NCI-H2227 (cell line): Measurements from ENCODE around the gene MTA2.

Experiments used
- DNase-seq: peaks from one replicate; lab custom pipeline; 2025; ENCODE audit not compliant: unreplicated experiment; lab: John Stamatoyannopoulos, UW

Gene MTA2

GRCh38 chr11:62612366-62613290 is 11.0 kb upstream of the MTA2 start, which contains the start of the genes EML3 and ROM1:
TSS of gene EML3 (minus strand) at chr11:62612775. CDS start at chr11:62612457, 318 bp downstream.
TSS of gene ROM1 (plus strand) at chr11:62613257. CDS start at chr11:62613282, 25 bp downstream.
- peak; percentile 83 for DNase-seq

DNA sequence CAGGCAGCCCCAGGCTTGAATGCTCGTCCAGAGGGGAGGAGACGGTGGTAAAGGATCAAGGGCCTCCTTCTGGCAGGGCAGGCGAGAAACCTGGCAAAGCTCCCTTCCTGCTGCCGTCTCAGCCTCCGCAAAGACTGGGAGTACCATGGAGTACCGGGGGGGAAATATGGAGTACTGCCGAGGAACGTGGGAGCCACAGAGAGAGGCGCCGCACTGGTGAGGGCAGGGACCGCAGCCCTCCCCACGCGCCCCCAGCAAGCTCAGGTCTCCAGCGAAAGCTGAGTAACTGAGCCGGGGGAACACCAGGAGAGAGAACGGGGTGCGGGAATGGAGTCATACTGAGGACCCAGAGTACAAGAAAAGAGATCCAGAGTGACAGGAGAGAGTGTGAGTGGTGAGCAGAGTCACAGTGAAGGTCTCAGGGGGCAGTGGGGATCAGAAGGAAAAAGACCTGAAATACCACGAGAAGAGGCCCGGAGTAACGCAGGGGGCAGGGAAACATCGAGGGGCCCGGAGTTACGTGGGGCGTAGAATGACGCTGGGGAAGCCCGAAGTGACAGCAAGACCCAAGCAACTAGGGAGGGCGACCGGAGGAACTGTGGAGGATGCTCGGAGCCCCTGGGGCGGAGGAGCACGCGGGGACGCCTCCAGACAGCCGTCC is 10.2 kb upstream of the MTA2 start:
- peak; percentile 60 for DNase-seq

GRCh38 chr11:62610814-62611704 is 9.4 kb upstream of the MTA2 start:
- DNase-seq, result no peak

- DNase-seq, result no peak
Observed at GRCh38 chr11:62610403-62610802, 8.7 kb upstream of the MTA2 start.

- no peak for DNase-seq
Observed at GRCh38 chr11:62608776-62609175, 7.1 kb upstream of the MTA2 start.

DNA sequence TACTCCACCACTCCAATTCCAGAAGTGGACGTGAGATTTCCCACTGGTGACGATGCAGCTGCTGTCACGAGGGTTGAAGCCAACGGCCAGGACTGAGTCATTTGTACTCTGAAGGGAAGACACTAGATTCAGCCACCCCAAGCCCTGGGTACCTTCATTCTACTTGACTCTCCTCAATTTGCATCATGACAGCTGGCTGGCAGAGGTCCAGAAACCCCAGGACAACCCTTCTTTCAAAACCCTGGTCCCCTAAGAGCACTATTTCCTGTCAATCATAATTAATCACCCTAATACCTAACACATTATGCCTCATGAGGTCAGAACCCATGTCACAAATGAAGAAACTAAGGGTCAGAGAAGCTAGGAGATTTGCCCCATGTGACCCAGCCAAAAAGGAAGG is 6.0 kb upstream of the MTA2 start:
- no peak for DNase-seq

GRCh38 chr11:62605902-62606301 is 4.2 kb upstream of the MTA2 start:
- DNase-seq, result no peak

- DNase-seq, result no peak
Observed at GRCh38 chr11:62605467-62605866, 3.8 kb upstream of the MTA2 start.

GRCh38 chr11:62604460-62605120 is 2.9 kb upstream of the MTA2 start:
- DNase-seq, result peak; percentile 63

GRCh38 chr11:62603776-62604299 is 2.2 kb upstream of the MTA2 start:
- DNase-seq, result no peak

DNA sequence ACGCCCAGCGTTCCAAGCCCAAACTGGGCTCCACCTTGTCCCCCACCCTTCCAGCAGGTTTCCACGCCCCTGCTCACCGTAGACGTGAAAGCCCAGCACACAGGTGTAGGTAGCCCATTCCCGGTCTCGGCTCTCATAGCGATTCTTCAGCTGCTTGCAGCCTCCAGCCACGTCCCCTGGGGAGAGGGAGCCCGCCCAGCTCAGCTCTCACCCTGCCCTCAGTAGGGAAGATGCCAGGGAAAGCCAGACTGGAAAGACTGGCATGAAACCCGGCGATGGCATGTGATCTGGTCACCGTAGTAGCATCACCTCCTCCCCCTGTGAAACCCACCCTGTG is 1.4 kb upstream of the MTA2 start:
- DNase-seq, result no peak

- DNase-seq, result peak; percentile 80
Observed at GRCh38 chr11:62602141-62603071, 741 bp upstream of the MTA2 start.

- no peak for DNase-seq
Observed at GRCh38 chr11:62601122-62601371, 618 bp downstream of the MTA2 start.

- DNase-seq, result no peak
Observed at GRCh38 chr11:62600367-62601121, 1.1 kb downstream of the MTA2 start.

DNA sequence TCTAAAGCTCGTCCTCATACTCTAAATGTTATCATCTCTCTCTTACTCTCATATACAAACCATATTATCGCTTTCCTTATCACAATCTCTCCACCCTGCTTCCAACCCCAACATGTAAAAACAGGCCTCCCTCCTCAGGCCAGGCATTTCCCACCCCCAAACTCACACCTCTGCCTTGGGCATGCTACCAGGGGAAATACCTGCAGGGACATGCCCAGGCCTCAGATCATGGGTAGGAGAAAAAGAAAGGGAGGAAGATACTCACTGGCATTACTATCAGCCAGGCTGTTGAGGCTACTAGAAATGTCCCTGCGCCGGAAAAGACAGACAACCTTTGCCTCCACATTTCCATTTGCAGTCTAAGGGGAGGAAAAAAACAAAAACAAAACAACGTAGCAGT is 1.8 kb downstream of the MTA2 start:
- no peak for DNase-seq

- peak; percentile 99 for DNase-seq
Observed at GRCh38 chr11:62599069-62599696, 2.5 kb downstream of the MTA2 start.

DNA sequence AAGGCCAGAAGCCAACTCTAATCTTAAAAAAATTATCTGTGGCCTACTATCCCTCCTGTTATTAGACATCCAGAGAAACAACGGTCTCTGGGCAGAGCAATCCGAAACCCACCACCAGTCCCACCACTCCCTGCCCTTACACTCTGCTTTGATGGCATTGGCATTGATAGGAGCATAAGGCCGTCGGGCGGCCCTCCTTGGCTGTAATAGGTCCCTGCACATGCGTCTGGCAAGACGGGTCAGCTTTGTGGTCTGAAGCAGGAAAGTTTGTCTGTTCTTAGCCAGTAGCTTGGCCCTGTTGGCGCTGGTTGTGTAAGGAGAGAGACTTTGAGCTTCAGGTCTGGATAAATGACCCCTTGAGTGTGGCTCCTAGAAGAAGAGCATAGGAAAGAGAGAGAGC is 6.5 kb downstream of the MTA2 start:
- no peak for DNase-seq

- peak; percentile 78 for DNase-seq
Observed at GRCh38 chr11:62593434-62594044, 8.1 kb downstream of the MTA2 start.
